ENCODE results near the gene CFAP107.
"Not testable (repeated sequence)": the region's sequence is repeated elsewhere in the genome, so short reads cannot be mapped to it uniquely, and the experiment has no call there.

Gene CFAP107

DNA sequence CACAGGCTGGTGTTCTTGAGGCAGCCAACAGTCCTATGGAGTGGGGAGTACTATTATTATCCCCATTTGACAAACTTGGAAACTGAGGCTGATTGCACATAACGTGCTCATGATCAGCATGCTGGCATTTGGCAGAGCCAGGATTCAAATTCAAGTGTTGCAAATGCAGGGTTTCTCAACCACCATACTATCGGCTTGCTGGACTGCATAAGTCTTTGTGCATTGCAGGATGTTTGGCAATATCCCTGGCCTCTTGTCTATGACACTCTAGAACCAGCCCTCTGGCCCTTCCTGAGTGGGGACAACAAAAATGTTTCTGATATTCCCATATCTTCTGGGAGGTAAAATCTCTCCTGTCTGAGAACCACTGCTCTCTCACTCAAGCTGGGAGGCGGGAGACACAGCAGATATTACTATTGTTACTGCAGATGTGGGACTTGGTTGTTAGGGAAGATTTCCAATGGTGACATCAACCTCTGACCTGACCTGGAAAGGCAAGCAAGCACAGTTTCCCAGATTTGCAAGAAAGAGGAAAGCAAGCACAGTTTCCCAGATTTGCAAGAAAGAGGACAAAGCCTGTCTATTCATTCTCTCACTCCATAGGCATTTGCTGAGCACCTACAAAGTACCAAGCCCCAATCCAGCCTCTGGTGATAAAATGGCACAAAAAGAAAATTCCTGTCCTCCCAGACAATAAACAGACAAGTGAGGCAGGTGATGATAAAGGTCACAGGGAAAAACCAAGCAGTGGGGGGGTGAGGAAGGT, 31.1 kb upstream of the CFAP107 start:
- H3K9me3 Mint-ChIP-seq = no peaks in the 10 kb centered on the region
- H3K36me3 Mint-ChIP-seq (ENCODE audit: insufficient read depth) = no peaks in the 10 kb centered on the region
- H3K4me1 Mint-ChIP-seq = no peaks in the 10 kb centered on the region
- no peak overlapping the region for H3K4me3 Mint-ChIP-seq
- ATAC-seq (replicated peaks; ENCODE audit: extremely low read depth, poor library complexity, severe bottlenecking) (no peak), DNase-seq (ENCODE audit: low spot score in 2 of 2) (no peak)
- peaks cover 91% of the 10 kb centered on the region for H3K27me3 Mint-ChIP-seq
- no peak overlapping the region for H3K27ac Mint-ChIP-seq (ENCODE audit: low read depth)

- no peaks in the 10 kb centered on the region for H3K4me1 Mint-ChIP-seq
- ATAC-seq (replicated peaks; ENCODE audit: extremely low read depth, poor library complexity, severe bottlenecking) (no peak), DNase-seq (ENCODE audit: low spot score in 2 of 2) (no peak)
- H3K9me3 Mint-ChIP-seq = no peaks in the 10 kb centered on the region
- peaks cover 92% of the 10 kb centered on the region for H3K27me3 Mint-ChIP-seq
- H3K36me3 Mint-ChIP-seq (ENCODE audit: insufficient read depth) = no peaks in the 10 kb centered on the region
- H3K4me3 Mint-ChIP-seq = no peak within 1 kb of the TSS
- no peak within 1 kb of the TSS for H3K27ac Mint-ChIP-seq (ENCODE audit: low read depth)
These were observed 30.0 kb upstream of the CFAP107 start, which contains the start of gene AADACL3 for GRCh38 chr1:12715896-12716437. Gene AADACL3, plus strand, starts transcription at chr1:12716110. Its CDS starts 67 bp downstream, at chr1:12716177.

DNA sequence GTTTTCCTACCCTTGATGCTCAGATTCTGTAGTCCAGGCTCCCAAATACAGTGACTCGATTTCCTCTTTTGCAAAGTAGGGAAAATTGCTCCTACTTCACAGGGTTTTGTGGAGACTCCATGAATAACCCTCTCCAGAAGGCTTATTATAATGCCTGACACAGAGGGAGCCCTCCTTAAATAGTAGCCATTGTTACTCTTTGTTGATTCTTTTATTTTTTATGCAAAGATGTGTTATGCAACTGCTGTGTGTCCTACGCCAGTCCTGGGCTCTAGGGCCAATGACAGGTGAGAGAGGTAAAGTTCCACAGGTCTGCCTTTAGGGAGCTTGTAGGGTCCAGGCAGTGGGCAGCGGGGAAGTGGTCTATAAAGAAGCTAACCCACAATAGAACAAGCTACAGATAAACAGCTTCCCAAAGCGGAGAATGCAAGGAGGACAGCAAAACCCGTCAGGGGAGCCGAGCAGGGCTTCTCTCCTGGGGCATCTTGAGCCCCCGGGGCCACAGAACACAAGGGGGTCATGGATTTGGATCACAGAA, 28.6 kb upstream of the CFAP107 start:
- DNase-seq (ENCODE audit: low spot score in 2 of 2) = no peak
- Mint-ChIP-seq H3K36me3 (ENCODE audit: insufficient read depth) (no peaks in the 10 kb centered on the region), H3K27ac (ENCODE audit: low read depth) (no peak overlapping the region), H3K4me1 (no peaks in the 10 kb centered on the region), H3K27me3 (peaks cover 88% of the 10 kb centered on the region), H3K9me3 (no peaks in the 10 kb centered on the region), H3K4me3 (no peak overlapping the region)
- ATAC-seq (replicated peaks; ENCODE audit: extremely low read depth, poor library complexity, severe bottlenecking) = no peak

DNA sequence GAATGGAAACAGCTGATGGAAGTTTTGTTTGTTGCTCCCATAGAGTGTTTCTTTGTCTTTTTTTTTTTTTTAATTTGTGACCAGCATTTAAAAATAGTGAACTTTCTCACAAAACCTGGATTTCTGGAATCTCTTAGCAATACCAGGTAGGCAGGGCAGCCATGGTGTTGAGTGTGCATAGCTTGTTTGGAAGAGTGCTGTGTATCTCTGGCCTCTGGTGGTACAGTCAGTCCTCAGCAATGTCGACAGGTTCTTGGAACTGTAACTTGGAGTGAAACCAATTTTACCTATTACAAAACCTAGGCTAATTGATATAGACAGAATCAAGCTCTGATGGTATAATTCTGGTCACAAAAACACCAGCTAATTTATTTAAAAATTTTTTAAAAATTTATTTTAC, 23.4 kb upstream of the CFAP107 start:
- no peak for DNase-seq (ENCODE audit: low spot score in 2 of 2)
- no peak for ATAC-seq (replicated peaks; ENCODE audit: extremely low read depth, poor library complexity, severe bottlenecking)
- no peak overlapping the region for H3K27ac Mint-ChIP-seq (ENCODE audit: low read depth)
- no peaks in the 10 kb centered on the region for H3K4me1 Mint-ChIP-seq
- no peak overlapping the region for H3K4me3 Mint-ChIP-seq
- H3K36me3 Mint-ChIP-seq (ENCODE audit: insufficient read depth) = no peaks in the 10 kb centered on the region
- H3K27me3 Mint-ChIP-seq = peaks cover 64% of the 10 kb centered on the region
- H3K9me3 Mint-ChIP-seq = no peaks in the 10 kb centered on the region

DNA sequence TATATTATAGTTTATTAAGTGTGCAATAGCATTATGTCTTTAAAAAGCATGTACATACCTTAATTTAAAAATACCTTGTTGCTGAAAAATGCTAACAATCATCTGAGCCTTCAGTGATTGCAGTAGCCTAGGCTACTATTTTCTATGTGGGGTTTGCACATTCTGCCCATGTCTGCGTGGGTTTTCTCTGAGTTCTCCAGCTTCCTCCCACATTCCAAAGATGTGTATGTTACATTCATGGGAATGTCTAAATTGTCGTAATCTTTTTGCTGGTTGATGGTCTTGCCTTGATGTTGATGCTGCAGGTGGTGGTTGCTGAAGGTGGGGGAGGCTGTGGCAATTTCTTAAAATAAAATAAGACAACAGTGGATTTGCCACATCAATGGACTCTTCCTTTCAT, 17.6 kb upstream of the CFAP107 start:
- Mint-ChIP-seq H3K4me3 (no peak overlapping the region), H3K27ac (ENCODE audit: low read depth) (no peak overlapping the region), H3K9me3 (peaks cover 5% of the 10 kb centered on the region), H3K36me3 (ENCODE audit: insufficient read depth) (no peaks in the 10 kb centered on the region), H3K4me1 (no peaks in the 10 kb centered on the region), H3K27me3 (peaks cover 75% of the 10 kb centered on the region)
- ATAC-seq (replicated peaks; ENCODE audit: extremely low read depth, poor library complexity, severe bottlenecking) (no peak), DNase-seq (ENCODE audit: low spot score in 2 of 2) (no peak)

- no peaks in the 10 kb centered on the region for H3K36me3 Mint-ChIP-seq (ENCODE audit: insufficient read depth)
These were observed 15.8 kb upstream of the CFAP107 start for GRCh38 chr1:12730156-12730555.

GRCh38 chr1:12731084-12731483, 14.9 kb upstream of the CFAP107 start:
- not testable (repeated sequence) for H3K36me3 Mint-ChIP-seq (ENCODE audit: insufficient read depth); DNase-seq (ENCODE audit: low spot score in 2 of 2); H3K4me1 Mint-ChIP-seq; ATAC-seq (replicated peaks; ENCODE audit: extremely low read depth, poor library complexity, severe bottlenecking); H3K27ac Mint-ChIP-seq (ENCODE audit: low read depth); H3K4me3 Mint-ChIP-seq
- Mint-ChIP-seq H3K27me3 (peaks cover 90% of the 10 kb centered on the region), H3K9me3 (peaks cover 10% of the 10 kb centered on the region)

More at GRCh38 chr1:12730156-12730555, 15.8 kb upstream of the CFAP107 start:
- no peaks in the 10 kb centered on the region for H3K4me1 Mint-ChIP-seq
- H3K27ac Mint-ChIP-seq (ENCODE audit: low read depth) = no peak overlapping the region
- no peak for DNase-seq (ENCODE audit: low spot score in 2 of 2)
- ATAC-seq (replicated peaks; ENCODE audit: extremely low read depth, poor library complexity, severe bottlenecking) = no peak
- H3K4me3 Mint-ChIP-seq = no peak overlapping the region
- peaks cover 5% of the 10 kb centered on the region for H3K9me3 Mint-ChIP-seq
- peaks cover 90% of the 10 kb centered on the region for H3K27me3 Mint-ChIP-seq

DNA sequence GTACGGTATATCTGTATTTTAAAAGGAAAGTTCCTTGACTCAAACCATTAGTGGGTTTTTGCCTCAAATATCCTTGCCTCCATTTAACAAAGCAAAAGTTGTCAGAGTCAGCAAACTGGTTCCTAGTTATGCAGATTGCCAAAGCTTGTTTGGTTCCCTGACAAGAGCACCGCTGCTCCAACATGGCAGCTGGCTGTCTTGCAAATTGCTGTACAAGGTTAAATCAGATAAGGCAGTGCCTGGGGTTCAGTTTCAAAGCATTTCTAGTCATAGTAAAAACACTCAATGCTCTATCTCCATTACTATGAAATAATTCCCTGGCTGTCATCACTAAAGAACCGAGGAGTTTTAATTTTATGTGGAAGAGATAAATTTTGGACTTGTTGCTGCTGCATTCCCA, 11.3 kb upstream of the CFAP107 start:
- no peaks in the 10 kb centered on the region for H3K4me1 Mint-ChIP-seq
- peaks cover 18% of the 10 kb centered on the region for H3K9me3 Mint-ChIP-seq
- ATAC-seq (replicated peaks; ENCODE audit: extremely low read depth, poor library complexity, severe bottlenecking) (no peak), DNase-seq (ENCODE audit: low spot score in 2 of 2) (no peak)
- no peak overlapping the region for H3K27ac Mint-ChIP-seq (ENCODE audit: low read depth)
- H3K36me3 Mint-ChIP-seq (ENCODE audit: insufficient read depth) = no peaks in the 10 kb centered on the region
- H3K27me3 Mint-ChIP-seq = peaks cover 92% of the 10 kb centered on the region
- H3K4me3 Mint-ChIP-seq = no peak overlapping the region

DNA sequence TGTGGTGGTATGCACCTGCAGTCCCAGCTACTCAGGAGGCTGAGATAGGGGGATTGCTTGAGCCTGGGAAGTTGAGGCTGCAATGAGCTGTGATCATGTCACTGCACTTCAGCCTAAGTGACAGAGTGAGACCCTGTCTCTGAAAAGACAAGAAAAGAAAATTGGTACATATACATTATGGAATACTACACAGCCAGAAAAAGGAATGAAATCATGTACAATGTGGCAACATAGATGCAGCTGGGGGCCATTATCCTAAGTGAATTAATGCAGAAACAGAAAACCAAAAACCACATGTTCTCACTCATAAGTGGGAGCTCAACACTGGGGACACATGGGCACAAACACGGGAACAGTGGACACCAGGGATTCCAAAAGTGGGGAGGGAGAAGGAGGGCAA, 7.1 kb upstream of the CFAP107 start:
- Mint-ChIP-seq H3K4me1 (no peaks in the 10 kb centered on the region), H3K27ac (ENCODE audit: low read depth) (no peak overlapping the region), H3K9me3 (peaks cover 14% of the 10 kb centered on the region), H3K4me3 (no peak overlapping the region), H3K27me3 (peaks cover 76% of the 10 kb centered on the region), H3K36me3 (ENCODE audit: insufficient read depth) (no peaks in the 10 kb centered on the region)
- DNase-seq (ENCODE audit: low spot score in 2 of 2) = no peak
- ATAC-seq (replicated peaks; ENCODE audit: extremely low read depth, poor library complexity, severe bottlenecking) = no peak

DNA sequence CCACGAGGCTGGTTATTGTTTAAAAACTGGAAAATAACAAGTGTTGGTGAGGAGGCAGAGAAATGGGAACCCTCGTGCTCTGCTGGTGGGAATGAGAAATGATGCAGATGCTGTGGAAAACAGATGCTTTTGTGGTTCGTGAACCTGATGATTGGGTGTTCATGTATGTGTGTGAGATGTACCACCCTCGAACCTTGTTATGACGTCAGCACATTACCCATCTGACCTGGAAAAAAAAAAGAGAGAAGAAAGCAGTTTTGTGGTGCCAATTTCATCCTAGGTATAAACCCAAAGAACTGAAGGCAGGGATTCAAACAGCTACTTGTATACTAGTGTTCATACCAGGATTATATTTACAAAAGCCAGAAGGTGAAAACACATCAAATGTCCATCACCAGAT, 6.4 kb upstream of the CFAP107 start:
- no peak overlapping the region for H3K27ac Mint-ChIP-seq (ENCODE audit: low read depth)
- H3K36me3 Mint-ChIP-seq (ENCODE audit: insufficient read depth) = no peaks in the 10 kb centered on the region
- no peaks in the 10 kb centered on the region for H3K4me1 Mint-ChIP-seq
- DNase-seq (ENCODE audit: low spot score in 2 of 2) (no peak), ATAC-seq (replicated peaks; ENCODE audit: extremely low read depth, poor library complexity, severe bottlenecking) (no peak)
- H3K9me3 Mint-ChIP-seq = peaks cover 14% of the 10 kb centered on the region
- H3K27me3 Mint-ChIP-seq = peaks cover 76% of the 10 kb centered on the region
- H3K4me3 Mint-ChIP-seq = no peak overlapping the region

DNA sequence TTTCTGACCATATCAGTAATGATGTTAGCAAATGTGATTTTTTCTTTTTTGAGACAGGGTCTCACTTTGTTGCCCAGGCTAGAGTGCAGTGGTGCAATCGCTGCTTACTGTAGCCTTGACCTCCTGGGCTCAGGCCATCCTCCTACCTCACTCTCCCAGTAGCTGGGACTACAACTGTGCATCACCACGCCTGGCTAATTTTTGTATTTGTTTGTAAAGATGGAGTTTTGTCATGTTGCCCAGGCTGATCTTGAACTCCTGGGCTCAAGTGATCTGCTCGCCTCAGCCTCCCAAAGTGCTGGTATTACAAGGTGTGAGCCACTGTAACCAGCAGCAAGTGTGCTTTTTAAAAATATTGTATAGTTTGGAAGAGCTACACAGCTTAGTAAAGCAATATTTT, 4.1 kb upstream of the CFAP107 start:
- peaks cover 76% of the 10 kb centered on the region for H3K27me3 Mint-ChIP-seq

DNA sequence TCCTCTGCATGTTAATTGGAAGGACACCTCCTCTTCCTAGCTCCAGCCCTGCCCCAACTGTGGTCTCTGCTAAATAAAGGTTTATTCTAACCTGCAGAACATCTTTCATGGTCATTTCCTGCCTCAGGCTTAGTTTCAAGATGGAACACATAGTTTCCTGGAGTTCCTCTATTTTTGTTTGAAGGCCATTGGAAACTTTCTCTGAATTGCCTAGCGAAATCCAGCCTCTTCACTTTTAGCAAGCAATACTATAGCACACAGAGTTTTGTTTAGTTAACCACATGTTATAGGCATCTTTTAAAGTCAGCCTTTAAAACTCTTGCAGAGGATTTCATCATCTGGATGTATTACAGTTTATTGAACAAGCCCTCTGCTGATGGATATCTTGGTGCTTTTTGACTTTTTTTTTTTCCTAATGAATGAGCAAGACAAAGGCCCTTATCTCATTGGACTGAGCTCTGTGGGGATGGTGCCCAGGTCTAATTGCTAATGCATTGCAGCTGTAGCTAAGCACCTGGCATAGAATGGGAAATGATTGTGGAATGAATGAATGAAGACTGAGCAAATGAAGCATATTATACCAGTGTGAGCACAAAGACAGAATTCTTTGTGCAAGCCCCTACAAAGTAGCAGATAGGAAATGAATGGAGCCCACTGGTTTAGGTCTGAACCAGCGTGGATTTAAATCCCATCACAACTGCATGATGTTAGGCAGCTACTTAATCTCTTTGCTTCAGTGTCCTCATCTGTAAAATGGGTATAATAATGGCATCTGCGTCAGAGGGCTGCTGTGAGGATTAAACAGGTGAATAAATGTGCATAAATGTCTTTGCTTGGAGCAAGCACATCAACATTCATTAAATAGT, 641 bp upstream of the CFAP107 start:
- Mint-ChIP-seq H3K27me3 (peaks cover 80% of the 10 kb centered on the region), H3K9me3 (peaks cover 26% of the 10 kb centered on the region)
- ATAC-seq (replicated peaks; ENCODE audit: extremely low read depth, poor library complexity, severe bottlenecking) = no peak

More for the DNA sequence above, 4.1 kb upstream of the CFAP107 start:
- no peak overlapping the region for H3K4me3 Mint-ChIP-seq
- H3K9me3 Mint-ChIP-seq = peaks cover under 1% of the 10 kb centered on the region
- DNase-seq (ENCODE audit: low spot score in 2 of 2) (no peak), ATAC-seq (replicated peaks; ENCODE audit: extremely low read depth, poor library complexity, severe bottlenecking) (no peak)
- H3K36me3 Mint-ChIP-seq (ENCODE audit: insufficient read depth) = no peaks in the 10 kb centered on the region
- H3K27ac Mint-ChIP-seq (ENCODE audit: low read depth) = no peak overlapping the region
- H3K4me1 Mint-ChIP-seq = no peaks in the 10 kb centered on the region

More for the DNA sequence above, 641 bp upstream of the CFAP107 start:
- Mint-ChIP-seq H3K4me1 (no peaks in the 10 kb centered on the region), H3K36me3 (ENCODE audit: insufficient read depth) (no peaks in the 10 kb centered on the region), H3K27ac (ENCODE audit: low read depth) (no peak overlapping the region), H3K4me3 (no peak overlapping the region)
- no peak for DNase-seq (ENCODE audit: low spot score in 2 of 2)
